HG02852 (cell line): ENCODE results near the gene TMEM223.
"Not testable (repeated sequence)": the region's sequence is repeated elsewhere in the genome, so short reads cannot be mapped to it uniquely, and the experiment has no call there.

Source experiments
- ATAC-seq: cut with Tn5 transposase; IDR thresholded peaks from one replicate; pipeline ENCODE4 v1.9.1; 2021; ENCODE audit warnings: mild to moderate bottlenecking, moderate library complexity; ENCODE audit not compliant: unreplicated experiment

The TMEM223 gene

GRCh38 chr11:62791501-62792201, at the start of gene TMEM223:
Gene TMEM223 (minus strand): TSS chr11:62792006. CDS start chr11:62791994, 12 bp downstream.
- ATAC-seq, result peak; percentile 63

DNA sequence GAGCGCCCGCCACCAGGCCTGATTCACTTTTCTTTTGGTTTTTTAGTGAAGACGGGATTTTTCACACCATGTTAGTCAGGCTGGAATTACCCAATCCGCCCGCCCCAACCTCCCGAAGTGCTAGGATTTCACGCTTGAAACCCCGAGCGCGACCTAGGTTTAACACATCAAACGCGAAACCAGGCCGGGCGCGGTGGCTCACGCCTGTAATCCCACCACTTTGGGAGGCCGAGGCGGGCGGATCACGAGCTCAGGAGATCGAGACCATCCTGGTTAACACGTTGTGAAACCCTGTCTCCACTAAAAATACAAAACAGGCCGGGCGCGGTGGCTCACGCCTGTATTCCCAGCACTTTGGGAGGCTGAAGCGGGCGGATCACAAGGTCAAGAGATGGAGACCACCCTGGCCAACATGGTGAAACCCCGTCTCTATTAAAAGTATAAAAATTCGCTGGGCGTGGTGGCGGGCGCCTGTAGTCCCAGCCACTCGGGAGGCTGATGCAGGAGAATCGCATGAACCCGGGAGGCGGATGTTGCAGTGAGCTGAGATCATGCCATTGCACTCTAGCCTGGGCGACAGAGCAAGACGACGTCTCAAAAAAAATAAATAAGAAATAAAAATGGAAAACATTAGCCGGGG, 49.0 kb upstream of the TMEM223 start:
- peak; percentile 7 for ATAC-seq

- peak; percentile 39 for ATAC-seq
These were observed 47.5 kb upstream of the TMEM223 start, which contains the start of gene WDR74 for GRCh38 chr11:62839050-62839945. Gene WDR74 (minus strand): TSS chr11:62839590. CDS start chr11:62839570, 20 bp downstream.

DNA sequence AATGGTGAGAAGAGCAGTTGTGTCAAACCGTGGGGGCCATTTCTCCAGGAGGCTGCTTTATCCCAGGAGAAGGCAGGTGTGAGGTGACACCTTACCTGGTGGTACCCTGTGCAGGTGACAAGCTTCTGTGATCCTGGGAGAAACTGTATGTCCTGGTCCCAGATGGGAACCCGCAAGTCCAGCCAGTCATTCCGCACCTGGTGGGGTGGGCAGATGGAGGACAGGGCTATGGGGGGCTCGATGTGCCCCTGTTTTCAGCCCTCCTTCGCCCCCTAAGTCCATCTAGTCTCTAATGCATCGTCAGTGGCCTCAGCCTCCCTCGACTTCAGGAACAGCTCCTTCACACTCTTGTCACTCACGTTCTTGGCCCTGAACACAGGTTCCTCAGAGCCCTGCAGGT, 43.5 kb upstream of the TMEM223 start:
- no peak for ATAC-seq

GRCh38 chr11:62832336-62833234, 40.8 kb upstream of the TMEM223 start, which contains the start of gene TEX54:
Gene TEX54 (minus strand): TSS chr11:62832841.
- ATAC-seq, result peak; percentile 13

DNA sequence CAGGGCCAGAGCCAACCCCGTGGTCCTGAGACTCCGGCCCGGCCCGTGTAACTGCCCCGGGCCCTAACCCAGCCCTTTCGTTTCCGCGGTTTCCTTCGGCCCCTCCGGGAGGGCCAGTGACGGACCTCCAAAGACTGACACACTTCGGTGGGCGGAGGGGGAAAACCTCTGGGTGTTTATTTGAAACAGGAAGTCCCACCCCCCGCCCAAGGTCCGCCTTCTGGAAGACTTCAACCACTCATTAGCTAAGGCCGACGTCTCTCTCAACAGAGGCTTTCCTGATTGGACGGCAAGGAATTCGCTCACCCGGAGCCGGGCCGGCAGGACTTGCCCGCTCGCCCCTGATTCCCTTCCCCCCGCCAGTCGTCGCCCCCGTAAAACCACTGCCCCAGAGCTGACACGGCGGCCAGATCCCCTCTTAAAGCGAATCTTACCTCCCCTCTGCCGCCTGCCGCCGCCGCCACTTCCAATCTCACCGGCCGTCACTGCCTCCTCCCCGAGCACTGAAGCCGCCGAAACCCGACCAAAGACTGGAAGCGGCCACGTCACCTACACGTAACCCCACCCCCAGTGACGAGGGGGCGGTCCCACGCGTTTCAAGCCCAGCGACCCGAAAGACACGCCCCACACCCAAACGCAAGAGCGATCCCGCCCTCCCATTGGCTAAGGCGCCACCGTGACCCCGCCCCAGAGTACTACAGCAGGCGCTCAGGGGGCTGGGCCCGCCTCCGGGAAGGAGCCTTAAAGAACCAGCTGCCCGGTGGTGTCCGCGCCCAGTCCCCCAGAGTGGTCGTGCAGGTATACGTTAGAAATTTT, 39.9 kb upstream of the TMEM223 start, which contains the start of gene STX5:
TSS of gene STX5 (minus strand) at position 532 of the 816 bp plus-strand sequence. CDS start 808 bp downstream, outside the sequence.
- ATAC-seq, result peak; percentile 85

DNA sequence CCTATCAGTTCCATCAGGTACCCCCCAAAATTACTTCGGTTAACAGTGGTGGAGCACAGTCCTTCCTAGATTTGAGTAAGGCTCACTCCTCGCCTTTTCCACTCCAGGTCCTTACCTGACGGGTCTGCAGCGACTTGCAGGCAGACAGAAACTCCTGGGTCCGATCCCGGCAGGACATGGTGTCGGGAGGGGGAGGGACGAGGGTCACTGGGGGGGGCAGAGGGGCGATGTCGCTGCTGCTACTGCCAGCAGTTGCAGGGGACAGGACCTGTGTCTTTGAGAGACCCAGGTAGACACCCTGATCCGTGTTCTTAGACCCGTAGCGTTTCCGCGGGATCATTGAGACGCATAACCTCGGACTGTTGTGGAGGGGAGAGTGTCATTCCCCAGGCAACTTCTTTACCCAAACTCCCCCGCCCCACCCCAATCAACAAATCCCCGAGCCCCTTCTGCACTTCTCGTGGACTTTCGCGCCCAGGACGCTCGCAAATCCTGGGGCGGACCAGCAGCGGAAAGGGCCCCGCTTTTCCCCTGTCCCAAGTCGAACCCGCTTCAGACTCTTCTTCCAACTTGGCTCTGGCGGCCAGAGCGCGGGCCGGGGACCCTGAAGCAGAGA, 39.2 kb upstream of the TMEM223 start:
- no peak for ATAC-seq

DNA sequence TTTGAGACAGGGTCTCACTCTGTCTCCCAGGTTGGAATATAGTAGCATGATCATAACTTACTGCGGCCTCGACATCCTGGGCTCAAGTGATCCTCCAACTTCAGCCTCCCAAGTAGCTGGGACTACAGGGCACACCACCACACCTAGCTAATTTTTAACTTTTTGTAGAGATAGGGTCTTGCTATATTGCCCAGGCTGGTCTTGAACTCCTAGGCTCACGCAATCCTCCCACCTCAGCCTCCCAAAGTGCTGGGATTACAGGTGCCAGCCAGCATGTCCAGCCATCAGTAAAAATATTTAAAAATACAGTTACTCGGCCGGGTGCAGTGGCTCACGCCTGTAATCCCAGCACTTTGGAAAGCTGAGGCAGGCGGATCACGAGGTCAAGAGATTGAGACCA, 36.3 kb upstream of the TMEM223 start:
- ATAC-seq, result not testable (repeated sequence)

GRCh38 chr11:62823677-62824076, 31.9 kb upstream of the TMEM223 start:
- ATAC-seq, result no peak

- ATAC-seq, result no peak
These were observed 25.3 kb upstream of the TMEM223 start for GRCh38 chr11:62817129-62817528.

- ATAC-seq, result no peak
These were observed 24.8 kb upstream of the TMEM223 start for GRCh38 chr11:62816557-62816956.

GRCh38 chr11:62811659-62812058, 19.9 kb upstream of the TMEM223 start:
- no peak for ATAC-seq

DNA sequence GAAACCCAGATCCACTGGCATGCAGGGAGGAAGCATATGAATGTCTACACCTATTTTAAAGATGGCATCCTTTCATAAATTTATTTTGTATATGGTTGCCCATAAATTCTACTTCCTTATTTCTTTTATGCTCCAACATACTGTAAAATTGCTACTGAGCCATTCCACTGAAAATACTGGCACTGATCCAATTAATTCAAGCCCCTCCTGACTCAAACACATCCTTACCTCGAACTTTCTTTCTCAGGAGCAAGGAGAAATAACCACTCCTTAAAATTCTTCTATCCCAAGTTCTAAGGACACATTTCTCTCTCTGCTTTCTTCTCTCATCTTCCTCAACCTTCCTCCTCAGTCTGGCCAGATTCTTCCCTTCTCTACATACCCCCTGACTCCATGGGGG, 18.9 kb upstream of the TMEM223 start:
- no peak for ATAC-seq

DNA sequence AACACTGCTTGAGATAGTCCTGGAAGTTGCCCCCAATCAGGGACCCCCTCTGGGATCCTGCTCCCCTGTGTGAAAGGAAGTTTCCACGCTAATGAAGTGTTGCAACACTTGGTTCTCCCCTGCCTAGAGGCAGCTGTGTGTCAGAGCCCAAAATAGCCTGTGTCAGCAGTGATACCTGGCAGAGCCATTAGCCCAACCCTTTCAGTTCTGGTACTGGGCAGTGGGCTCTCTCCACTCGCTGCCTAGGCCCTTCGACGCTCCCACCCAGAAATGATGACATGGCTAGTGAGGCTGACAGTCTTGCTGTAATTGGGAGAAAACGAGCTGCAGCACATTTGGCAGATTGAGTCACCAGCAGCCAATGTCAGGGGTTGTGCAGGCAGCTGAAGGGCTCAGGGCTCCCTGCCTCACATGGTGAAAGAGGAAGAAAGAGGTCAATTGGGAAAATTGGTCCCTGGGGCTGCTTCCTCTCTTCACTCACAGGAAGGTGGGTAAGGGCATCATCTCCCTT, 14.9 kb upstream of the TMEM223 start:
- ATAC-seq, result no peak

DNA sequence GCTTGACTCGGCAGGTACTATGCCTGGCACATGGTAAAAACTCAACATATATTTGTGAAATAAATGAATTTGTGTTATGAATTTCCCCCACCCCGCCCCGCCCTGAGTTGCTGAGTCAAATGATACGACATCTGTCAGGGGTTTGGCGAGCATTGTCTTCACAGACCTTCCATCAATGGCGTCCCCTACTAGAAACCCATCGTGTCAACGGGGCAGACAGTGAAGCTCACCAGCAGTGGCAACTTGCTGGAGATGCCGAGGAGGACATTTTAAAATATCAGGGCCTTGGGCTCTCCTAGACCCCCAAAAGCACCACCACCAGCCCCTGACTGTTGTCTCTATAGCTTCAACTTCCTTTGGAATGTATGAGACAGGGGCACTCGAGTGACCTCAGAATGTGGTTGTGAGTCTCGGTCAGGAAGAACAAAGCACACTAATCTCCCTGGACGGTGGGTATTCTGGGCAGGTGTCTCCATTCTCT, 14.2 kb upstream of the TMEM223 start:
- no peak for ATAC-seq

DNA sequence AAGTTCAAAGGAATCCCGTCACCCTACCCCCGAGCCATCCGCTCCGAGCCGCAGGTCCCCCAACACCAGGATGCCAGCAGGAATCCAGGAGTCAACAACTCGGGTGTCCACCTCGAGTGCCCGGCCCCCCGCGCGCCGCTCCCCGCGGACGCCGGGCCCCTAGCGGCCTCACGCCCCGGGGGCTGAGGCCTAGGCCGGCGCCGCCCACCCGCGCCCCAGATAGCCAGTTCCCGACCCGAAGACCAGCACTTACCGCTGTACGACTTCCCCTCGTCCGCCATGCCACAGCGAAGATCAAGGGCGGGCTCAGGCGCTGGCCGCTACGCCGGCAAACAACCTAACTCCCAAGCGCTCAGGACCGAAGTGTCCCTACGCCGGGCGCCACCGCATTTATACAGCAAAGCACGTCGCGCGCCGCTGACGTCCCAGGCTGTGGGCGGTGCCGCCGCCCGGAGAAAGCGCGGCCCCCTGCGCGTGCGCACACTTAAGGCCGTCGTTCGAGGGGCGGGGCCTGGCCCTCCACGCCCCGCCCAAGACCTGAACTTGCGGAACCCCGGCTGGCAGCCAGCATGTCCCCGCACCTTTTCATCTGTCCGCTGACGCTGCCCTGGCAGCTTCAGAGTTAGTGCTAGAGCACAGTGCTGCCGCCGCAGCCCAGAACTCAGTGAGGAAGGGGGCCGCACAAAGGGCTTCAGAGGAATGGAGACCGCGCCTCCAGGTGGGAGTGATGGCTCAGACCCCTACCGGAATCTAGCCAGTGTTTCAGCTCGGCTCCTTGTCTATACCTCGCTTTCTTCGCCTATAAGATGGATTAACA, 13.5 kb upstream of the TMEM223 start, which contains the start of gene NXF1:
TSS of gene NXF1 (minus strand) at position 365 of the 817 bp plus-strand sequence. CDS start at position 281, 84 bp downstream.
- peak; percentile 77 for ATAC-seq

DNA sequence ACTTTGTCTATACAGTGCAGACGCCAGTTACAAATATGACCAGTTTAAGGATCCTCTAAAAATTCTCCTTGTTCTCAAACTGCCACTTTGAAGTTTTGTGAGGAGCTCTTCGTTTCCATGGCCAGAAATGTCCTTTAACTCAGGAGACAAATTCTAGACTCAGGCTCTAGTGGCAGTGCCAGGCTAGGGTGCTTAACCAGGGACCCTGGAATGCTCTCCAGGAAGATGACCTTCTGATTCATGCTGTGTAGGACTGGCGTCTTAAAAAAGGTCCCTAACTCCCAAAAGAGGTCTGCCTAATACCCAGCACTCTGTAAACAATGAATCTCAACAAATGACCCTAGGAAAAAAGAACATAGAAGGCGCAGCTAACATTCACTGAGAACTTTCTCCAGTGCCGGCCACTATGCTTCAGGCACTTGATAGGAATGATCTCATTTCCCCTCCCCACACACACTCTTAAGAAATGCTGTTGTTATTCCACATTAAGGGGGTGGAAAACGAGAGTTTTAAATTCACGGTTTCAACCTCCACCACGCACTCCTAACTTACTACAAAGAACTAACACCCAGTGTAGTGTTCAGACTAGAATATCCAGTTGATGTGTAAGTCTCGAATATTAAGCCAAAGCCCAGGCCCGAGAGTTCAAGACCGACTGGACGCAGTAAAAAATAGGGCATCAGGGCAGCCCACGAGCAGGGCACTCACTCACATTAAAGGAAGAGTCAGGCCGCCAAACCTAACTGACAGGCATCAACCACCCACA, 12.7 kb upstream of the TMEM223 start:
- peak; percentile 25 for ATAC-seq
